Right ventricle myocardium superior (tissue), 1 donor: ENCODE data around the gene ZNF669. TPM values are rescaled to one million over a fixed set of nuclear protein-coding genes. Genes with fewer than 3 reads are reported as not detected.

Source experiments
- ATAC-seq: fragments of 200-7000 bp; cut with Tn5 transposase; one replicate; pipeline ENCODE4 v1.9.1; 2020; ENCODE audit warnings: mild to moderate bottlenecking; ENCODE audit not compliant: poor library complexity
- DNase-seq: peaks from one replicate; pipeline ENCODE4 v3.0.0-alpha.2; 2020
- intact Hi-C: fragments of 100-400 bp; cut with DNase I; formaldehyde crosslinking; loops from one replicate; pipeline ENCODE4 v1.11.2; 2022
- total RNA-seq: library from RNA; stranded (reverse); fragmentation: NEBNext Ultra II Directional; extraction: Animal tissue kit (Norgen Biotek cat#: 25700); gene quantifications from one replicate; pipeline ENCODE4 v1.2.1, GENCODE V29; 2021
- donor health status: DM: no; HTN: yes; CAD: no; lungs with severe emphysema.

The ZNF669 gene
- total RNA-seq, 1 donor from 2014 or later, result 3.1 TPM

DNA sequence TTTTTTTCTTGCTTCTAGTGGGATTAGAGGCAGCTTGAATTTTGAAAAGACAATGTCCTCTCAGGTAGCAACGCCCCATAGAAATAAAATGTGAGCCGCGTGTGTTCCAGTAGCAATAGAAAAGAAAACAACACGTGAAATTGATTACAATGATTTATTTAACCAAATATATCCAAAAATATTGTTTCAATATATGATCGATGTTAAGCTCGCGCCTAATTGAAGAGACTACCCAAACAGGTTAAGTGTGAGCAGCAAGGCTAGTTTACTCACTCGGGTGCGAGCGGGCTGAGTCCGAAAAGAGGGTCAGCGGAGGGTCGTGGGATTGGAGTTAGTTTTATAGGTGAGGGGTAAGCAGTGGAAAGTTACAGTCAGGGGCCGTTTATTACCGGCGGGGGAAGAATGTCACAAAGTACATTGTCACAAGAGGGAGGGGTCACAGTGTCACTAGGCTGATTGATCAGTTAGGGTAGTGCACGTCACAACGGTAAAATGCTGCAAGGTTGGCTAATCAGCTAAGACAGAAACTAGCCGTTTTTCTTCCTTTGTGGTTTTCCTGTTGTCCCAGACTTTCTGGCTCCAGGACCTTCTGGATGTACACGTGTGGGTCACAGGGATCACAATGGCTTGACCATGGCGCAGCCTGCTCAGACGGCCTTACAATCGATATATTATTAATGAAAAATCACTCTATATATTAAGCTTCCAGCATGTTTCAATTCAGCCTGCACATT is 24.8 kb downstream of the ZNF669 start:
- DNase-seq (no peak), ATAC-seq (no peak)
- intact Hi-C loops, result no loop called here

DNA sequence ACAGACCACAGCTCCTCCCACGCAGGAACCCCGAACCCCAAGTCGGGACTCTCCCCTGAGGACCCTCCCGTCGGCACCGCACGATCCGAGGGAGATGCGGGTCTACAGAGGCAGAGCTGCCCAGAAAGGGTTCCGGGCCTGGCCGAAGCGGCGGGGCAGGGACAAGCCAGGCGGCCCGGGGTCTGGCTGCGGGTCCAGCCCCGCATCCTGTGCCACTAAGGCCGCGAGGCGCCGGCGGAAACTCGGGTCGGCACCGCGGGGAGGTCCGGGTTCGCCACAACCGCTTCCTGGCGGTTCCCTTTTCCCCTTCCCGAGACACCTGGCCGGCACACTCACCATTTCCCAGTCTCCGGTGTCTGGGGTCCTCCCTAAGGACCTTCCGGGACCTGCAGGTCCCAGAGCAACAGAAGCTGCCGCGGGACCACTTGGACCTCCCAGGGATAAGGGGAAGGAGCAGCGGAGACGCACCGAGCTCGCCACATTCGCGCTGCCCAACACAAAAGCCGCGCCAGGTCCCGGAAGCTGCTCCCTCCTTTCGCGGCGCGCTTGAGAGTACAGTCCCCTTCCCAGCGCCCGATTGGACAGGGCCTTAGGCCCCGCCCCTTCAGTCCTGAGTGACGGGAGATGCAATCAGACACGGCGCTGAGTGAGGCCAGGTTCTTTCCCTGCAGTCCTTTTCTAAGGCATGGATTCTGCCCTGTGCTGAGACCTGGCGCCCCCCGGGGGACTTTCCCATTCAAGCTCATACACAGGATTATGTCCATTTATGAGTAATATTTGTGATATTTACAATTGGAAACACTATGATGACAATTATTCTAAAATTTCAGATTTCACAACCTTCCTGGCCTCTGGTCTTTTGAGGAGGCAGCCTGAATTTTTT is 25.7 kb downstream of the ZNF669 start, which contains the start of gene ZNF670:
Gene ZNF670 (minus strand): TSS at position 554 of the 883 bp plus-strand sequence. CDS start 215 bp downstream, at position 339.
- DNase-seq (peak; percentile 97), ATAC-seq (peak; percentile 100)
- intact Hi-C loops, result no loop called here

GRCh38 chr1:247077876-247078257 is 26.3 kb downstream of the ZNF669 start:
- intact Hi-C loops, result no loop called here
- DNase-seq, result no peak
- ATAC-seq, result peak; percentile 5

- intact Hi-C loops, result no loop called here
- ATAC-seq (no peak), DNase-seq (no peak)
These were observed 26.9 kb downstream of the ZNF669 start for GRCh38 chr1:247077213-247077612.

GRCh38 chr1:247070645-247071044 is 33.5 kb downstream of the ZNF669 start:
- no peak for ATAC-seq
- intact Hi-C loops, result no loop called here
- no peak for DNase-seq

DNA sequence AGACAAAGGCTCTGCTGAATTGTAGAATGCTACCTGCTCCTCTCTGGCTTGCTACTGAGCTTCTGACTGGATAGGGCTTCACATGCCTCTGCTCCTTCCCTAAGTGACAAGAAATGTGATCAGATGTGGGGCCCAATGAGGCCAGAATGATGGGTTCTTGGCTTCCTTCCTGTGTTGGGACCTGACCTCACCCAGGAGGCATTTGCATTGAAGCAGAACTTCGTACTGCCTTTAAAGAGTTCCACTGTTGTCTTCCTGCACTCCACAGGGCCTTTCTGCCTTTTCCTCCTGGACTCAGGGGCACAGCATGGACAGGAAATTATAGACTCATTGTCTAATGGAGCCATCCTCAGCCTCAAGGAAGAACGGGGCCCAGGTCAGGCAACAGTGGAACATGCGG is 39.9 kb downstream of the ZNF669 start:
- intact Hi-C loops, result no loop called here
- DNase-seq, result no peak
- no peak for ATAC-seq

DNA sequence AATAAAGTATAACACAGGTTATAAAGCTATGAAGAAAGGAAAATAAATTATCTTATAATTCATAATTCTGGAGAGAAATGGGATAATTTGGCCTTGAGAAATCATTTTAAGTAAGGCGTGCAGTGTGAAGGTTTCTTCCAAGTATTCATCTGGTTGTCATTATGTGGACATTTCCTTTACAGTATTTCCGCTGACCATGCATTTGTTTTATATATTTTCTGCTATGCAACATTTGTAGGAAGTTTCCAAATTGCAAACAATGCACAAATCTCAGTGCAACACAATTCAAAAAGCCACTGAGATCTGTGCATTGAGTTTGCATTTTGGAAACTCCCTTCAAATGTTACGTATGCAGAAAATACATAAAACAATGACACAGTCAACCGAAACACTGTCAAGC is 43.4 kb downstream of the ZNF669 start:
- DNase-seq (no peak), ATAC-seq (no peak)
- intact Hi-C loops, result no loop called here

DNA sequence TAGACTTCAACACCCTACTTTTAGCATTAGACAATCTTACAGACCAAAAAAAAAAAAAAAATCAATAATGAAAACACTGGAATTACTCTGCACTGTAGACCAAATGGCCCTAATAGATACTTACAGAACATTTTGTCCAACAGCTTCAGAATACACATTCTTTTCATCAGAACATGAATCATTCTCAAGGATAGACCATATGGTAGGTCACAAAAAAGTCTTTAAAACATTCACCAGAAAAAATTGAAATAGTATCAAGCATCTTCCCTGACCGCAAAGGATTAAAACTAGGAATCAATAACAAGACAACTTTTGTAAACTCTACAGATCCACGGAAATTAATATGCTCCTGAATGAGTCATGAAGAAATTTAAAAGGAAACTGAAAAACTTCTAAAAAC is 48.1 kb downstream of the ZNF669 start:
- ATAC-seq (no peak), DNase-seq (no peak)
- intact Hi-C loops, result no loop called here

DNA sequence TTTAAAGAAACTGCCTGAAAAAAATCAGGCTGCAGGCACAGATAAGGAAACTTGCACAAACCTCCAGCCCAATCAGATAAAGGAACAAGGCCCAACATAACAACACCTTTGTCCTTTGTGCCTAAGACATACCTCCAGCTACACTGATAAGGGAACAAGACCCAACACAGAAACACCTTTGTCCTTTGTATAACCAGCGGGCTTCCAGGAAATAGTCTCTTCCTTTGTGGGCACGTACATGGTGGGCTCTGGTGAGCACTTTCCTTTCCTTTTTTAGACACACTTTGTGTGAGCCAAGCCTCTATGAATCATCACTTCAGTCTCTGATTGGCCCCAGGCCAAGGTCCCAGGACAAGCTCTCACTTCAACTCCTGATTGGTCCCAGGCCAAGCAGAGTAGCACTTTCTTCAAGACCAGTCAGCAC is 49.2 kb downstream of the ZNF669 start:
- no peak for ATAC-seq
- no peak for DNase-seq
- intact Hi-C loops, result no loop called here

Other genes starting within 250 kb of the ZNF669 start
- gene AHCTF1, start 172.4 kb downstream of the ZNF669 start, total RNA-seq, result 19.7 TPM
- not detected for gene ZNF695, start 96.3 kb downstream of the ZNF669 start, total RNA-seq
- 1.3 TPM for gene ZNF670, start 25.5 kb downstream of the ZNF669 start, total RNA-seq
- gene ZNF124, start 67.7 kb upstream of the ZNF669 start, total RNA-seq, result 6.7 TPM
- gene VN1R5, start 151.7 kb upstream of the ZNF669 start, total RNA-seq, result not detected
- gene ZNF496, start 227.5 kb upstream of the ZNF669 start, total RNA-seq, result 12.2 TPM